Osteoblast (primary cell): ENCODE results near the gene ANXA1. TPM values are rescaled to one million over a fixed set of nuclear protein-coding genes. Genes with fewer than 3 reads are reported as not detected.

Source experiments
- DNase-seq: peaks from one replicate; pipeline ENCODE4 v3.0.0; 2011; ENCODE audit warnings: low spot score, mixed read lengths; ENCODE audit not compliant: insufficient read length; ENCODE audit errors: missing footprints
- H2AFZ ChIP-seq: 2 replicates; pipeline ENCODE4 v1.6.0; 2011; ENCODE audit warnings: mild to moderate bottlenecking, low read length
- H3K27ac ChIP-seq: 2 replicates; pipeline ENCODE4 v1.5.1; 2011; ENCODE audit warnings: mild to moderate bottlenecking, low read depth, low read length, moderate library complexity
- H3K27me3 ChIP-seq: 2 replicates; pipeline ENCODE4 v1.6.0; 2012; ENCODE audit warnings: mild to moderate bottlenecking, control low read depth, inconsistent platforms, low read length, moderate library complexity; ENCODE audit not compliant: insufficient read depth
- H3K36me3 ChIP-seq: 2 replicates; pipeline ENCODE4 v1.5.1; 2011; ENCODE audit warnings: mild to moderate bottlenecking, low read length, control low read depth, moderate library complexity; ENCODE audit not compliant: insufficient read depth
- H3K4me1 ChIP-seq: 2 replicates; pipeline ENCODE4 v1.5.1; 2011; ENCODE audit warnings: mild to moderate bottlenecking, low read length, control low read depth, moderate library complexity; ENCODE audit not compliant: insufficient read depth
- H3K4me2 ChIP-seq: 2 replicates; pipeline ENCODE4 v1.6.0; 2011; ENCODE audit warnings: mild to moderate bottlenecking, low read length; ENCODE audit not compliant: insufficient read depth
- H3K4me3 ChIP-seq: fragments of 200-600 bp; sonication (generic); 3 replicates; pipeline ENCODE4 v1.5.1; 2012; ENCODE audit warnings: mild to moderate bottlenecking, low read length, inconsistent platforms; ENCODE audit not compliant: insufficient read depth
- H3K79me2 ChIP-seq: 2 replicates; pipeline ENCODE4 v1.6.0; 2012; ENCODE audit warnings: mild to moderate bottlenecking, low read length, control low read depth, inconsistent platforms; ENCODE audit not compliant: insufficient read depth
- H3K9me3 ChIP-seq: 2 replicates; pipeline ENCODE4 v1.5.1; 2011; ENCODE audit warnings: low read depth, low read length, control low read depth
- H4K20me1 ChIP-seq: 2 replicates; pipeline ENCODE4 v1.6.0; 2012; ENCODE audit warnings: mild to moderate bottlenecking, low read length, control low read depth; ENCODE audit not compliant: insufficient read depth
- CTCF ChIP-seq: IDR thresholded peaks from 2 replicates; pipeline ENCODE4 v1.5.1; 2011; ENCODE audit warnings: mild to moderate bottlenecking, low read depth, low read length, moderate library complexity; ENCODE audit errors: extremely low read depth
- total RNA-seq: library from RNA; depleted of rRNA; stranded (reverse); fragments of >200 nt; gene quantifications from 2 replicates; pipeline ENCODE4 v1.2.3, GENCODE V29; 2012

ANXA1 gene
- total RNA-seq, 1 donor = 816 TPM

- DNase-seq = no peak
Measured at GRCh38 chr9:73167614-73168013, 15.9 kb downstream of the ANXA1 start.

GRCh38 chr9:73168298-73168934 lies 16.8 kb downstream of the ANXA1 start:
- Histone ChIP-seq H4K20me1 (peaks cover 2% of the 10 kb centered on the region), H3K9me3 (no peaks in the 10 kb centered on the region), H3K27ac (no peak overlapping the region), H3K27me3 (no peaks in the 10 kb centered on the region), H3K4me1 (no peaks in the 10 kb centered on the region), H3K4me2 (no peak overlapping the region), H2AFZ (no peak overlapping the region), H3K79me2 (no peaks in the 10 kb centered on the region), H3K4me3 (no peak overlapping the region), H3K36me3 (peaks cover 77% of the 10 kb centered on the region)
- no peak for DNase-seq
- TF ChIP-seq CTCF = no peak

More at GRCh38 chr9:73167614-73168013, 15.9 kb downstream of the ANXA1 start:
- Histone ChIP-seq H3K9me3 (no peaks in the 10 kb centered on the region), H2AFZ (no peak overlapping the region), H3K4me3 (no peak overlapping the region), H3K27ac (no peak overlapping the region), H3K27me3 (no peaks in the 10 kb centered on the region), H3K4me1 (no peaks in the 10 kb centered on the region), H3K36me3 (peaks cover 85% of the 10 kb centered on the region), H4K20me1 (peaks cover 2% of the 10 kb centered on the region), H3K4me2 (no peak overlapping the region), H3K79me2 (no peaks in the 10 kb centered on the region)
- TF ChIP-seq CTCF = no peak

- Histone ChIP-seq H3K36me3 (peaks cover 57% of the 10 kb centered on the region), H3K4me1 (no peaks in the 10 kb centered on the region), H3K27ac (no peak overlapping the region), H4K20me1 (peaks cover 2% of the 10 kb centered on the region), H3K9me3 (no peaks in the 10 kb centered on the region), H3K27me3 (no peaks in the 10 kb centered on the region), H2AFZ (no peak overlapping the region), H3K4me3 (no peak overlapping the region), H3K79me2 (no peaks in the 10 kb centered on the region), H3K4me2 (no peak overlapping the region)
- DNase-seq = no peak
- TF ChIP-seq CTCF = no peak
Measured at GRCh38 chr9:73170185-73170957, 18.7 kb downstream of the ANXA1 start.

GRCh38 chr9:73172901-73173215 lies 21.2 kb downstream of the ANXA1 start:
- no peaks in the 10 kb centered on the region for H4K20me1 ChIP-seq
- no peak for TF ChIP-seq CTCF
- H3K27me3 ChIP-seq = no peaks in the 10 kb centered on the region
- peaks cover 32% of the 10 kb centered on the region for H3K36me3 ChIP-seq
- no peak overlapping the region for H3K27ac ChIP-seq
- H3K4me1 ChIP-seq = no peaks in the 10 kb centered on the region
- H2AFZ ChIP-seq = no peak overlapping the region
- DNase-seq = no peak
- no peak overlapping the region for H3K4me2 ChIP-seq
- no peak overlapping the region for H3K4me3 ChIP-seq
- no peaks in the 10 kb centered on the region for H3K79me2 ChIP-seq
- no peaks in the 10 kb centered on the region for H3K9me3 ChIP-seq
